HG03095 (cell line): ENCODE results near the gene CELF2.

ENCODE experiments used
- ATAC-seq: cut with Tn5 transposase; IDR thresholded peaks from one replicate; pipeline ENCODE4 v1.9.1; 2021; ENCODE audit warnings: moderate library complexity; ENCODE audit not compliant: unreplicated experiment

The CELF2 gene

DNA sequence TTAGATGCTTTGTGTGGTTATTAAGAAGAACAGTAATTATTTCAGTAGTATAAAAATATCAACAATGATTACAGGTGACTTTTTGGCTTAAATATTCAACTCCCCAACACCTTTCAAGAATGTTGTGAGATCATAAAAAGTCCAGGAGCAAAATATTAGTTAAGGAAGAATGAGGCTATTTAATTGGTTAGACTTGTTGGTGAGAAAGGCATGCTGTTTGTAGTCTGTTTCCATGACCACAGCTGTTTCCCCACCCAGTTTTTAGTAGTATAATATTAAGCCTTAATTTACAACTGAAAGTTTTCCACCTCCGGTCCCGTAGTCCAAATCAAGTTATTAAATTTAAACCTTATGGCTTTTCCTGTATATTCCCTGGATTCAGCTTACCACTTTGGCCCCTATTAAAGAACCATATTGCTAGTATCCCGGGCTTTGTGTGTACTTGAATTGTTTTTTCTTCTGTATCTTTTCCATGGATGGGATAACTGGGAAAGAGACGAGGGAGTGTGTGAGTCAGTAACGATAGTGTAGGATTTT lies 133.3 kb downstream of the CELF2 start:
- ATAC-seq, result no peak

DNA sequence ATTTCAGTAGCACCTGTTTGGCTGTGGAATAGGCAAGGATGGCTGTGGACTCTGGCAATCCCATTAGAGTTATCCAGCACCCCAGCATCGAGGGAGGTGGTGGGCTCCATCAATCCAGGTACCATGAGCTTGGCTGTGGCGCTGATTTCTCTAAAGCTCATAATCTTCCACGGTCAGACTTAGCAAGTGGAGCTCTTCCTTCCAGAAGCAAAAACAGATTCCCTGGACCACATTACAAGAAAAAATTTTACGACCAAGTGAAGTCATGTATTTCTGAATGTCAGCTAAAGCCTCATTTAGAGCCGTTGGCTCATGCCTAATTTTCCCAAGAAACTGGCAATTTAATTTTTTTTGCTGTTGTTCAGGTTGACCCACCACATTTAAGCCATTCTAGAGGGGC lies 135.1 kb downstream of the CELF2 start:
- ATAC-seq, result no peak

DNA sequence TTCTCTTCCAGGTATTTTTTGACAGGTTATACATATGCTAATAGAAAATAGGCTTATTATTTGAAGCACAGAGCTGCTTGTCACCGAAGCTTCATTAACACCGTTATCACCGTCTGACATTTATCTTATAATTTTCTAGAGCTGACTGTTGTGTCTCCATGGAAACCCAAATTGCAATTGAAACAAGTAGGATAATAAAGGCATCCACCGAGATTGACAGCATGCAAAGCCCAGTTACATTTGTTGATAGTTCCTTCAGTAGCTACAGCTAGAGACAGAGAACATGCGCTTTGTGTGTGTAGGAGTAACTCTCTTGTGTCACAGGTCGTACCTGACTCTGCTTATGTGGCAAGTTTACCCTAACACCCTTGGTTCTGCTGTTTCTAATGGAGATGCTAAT lies 135.6 kb downstream of the CELF2 start:
- no peak for ATAC-seq

DNA sequence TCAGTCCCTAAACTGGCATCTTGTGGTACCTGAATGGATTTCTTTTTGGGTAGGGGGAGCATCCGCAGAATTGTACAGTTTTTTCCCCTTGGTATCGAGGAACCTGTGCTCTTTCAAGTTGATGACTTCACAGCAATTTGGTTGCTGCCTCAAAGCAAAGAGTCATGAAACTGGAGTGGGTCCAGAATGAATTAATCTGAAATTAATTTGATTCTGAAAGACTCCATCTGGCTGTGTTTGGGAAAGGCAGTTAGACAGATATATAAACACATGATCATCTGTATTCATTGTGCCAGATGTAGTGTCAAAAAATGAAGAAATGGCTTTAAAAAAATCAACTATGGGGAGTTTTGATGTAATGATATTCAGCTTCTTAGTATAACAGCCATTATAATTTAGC lies 136.1 kb downstream of the CELF2 start:
- no peak for ATAC-seq

DNA sequence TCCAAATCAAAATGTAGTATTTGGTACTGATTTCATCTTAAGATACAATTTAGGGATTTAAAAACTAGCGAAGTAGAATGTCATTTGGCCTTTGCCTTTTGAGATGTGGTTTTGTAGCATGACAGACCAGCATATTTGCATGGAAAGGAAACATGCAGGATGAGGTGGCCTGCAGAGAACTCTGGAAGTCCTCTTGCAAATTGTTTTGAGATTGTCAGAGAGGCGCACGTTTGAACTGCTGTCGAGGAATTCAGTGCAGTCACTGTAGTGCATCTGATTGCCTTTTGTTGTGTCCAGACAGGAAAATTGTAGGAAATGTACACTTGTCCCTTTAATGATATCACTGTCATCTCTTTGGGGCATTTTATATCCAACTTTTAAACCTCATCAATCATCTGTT lies 136.7 kb downstream of the CELF2 start:
- peak; percentile 43 for ATAC-seq

DNA sequence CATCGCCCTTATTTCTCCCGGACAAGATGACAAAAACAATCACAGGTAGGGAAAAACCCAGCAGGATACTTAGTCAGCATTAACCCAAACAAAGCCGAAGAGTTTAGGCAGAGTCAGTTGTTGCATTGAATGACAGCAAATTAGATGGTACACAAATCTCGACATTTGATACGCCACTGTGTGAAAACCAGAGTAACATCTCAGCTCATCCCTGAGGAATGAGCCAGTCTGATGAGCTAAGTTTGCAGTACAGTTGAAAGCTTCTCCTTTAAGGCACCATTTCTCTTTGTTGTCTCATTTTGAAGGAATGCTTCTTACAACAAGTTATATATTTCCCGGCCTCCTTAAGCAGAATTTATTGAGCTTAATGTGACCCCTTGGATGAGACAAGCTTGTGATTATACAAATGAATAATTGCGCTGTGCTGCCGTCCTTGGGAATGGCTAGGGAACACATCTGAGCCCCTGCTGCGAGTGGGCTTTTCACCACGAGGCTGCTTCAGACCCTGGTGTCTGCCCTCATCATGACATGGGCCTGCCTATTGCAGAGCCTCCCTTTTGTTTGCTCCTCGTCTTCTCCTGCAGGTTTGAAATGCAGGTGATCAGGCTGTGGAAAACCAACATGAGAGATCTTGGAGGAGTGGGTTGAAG lies 137.3 kb downstream of the CELF2 start:
- no peak for ATAC-seq

DNA sequence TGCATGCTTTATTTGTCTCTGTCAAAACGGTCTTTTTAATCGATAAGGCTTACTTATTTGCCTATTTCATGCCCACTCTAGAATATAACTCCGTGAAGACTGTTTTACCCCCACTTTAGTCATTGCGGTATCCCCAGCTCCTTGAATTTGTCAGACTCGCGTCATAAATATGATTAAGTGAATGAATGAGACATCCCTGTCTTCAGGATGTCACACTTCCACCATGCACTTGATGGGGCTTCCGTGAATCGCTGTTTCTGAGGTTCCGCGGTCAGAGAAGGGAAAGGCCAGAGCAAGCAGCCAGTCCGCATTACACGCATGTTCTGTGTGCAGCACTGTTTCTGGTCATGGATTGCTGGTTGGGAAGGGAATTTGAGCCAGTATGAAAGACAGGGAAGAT lies 138.8 kb downstream of the CELF2 start:
- no peak for ATAC-seq

DNA sequence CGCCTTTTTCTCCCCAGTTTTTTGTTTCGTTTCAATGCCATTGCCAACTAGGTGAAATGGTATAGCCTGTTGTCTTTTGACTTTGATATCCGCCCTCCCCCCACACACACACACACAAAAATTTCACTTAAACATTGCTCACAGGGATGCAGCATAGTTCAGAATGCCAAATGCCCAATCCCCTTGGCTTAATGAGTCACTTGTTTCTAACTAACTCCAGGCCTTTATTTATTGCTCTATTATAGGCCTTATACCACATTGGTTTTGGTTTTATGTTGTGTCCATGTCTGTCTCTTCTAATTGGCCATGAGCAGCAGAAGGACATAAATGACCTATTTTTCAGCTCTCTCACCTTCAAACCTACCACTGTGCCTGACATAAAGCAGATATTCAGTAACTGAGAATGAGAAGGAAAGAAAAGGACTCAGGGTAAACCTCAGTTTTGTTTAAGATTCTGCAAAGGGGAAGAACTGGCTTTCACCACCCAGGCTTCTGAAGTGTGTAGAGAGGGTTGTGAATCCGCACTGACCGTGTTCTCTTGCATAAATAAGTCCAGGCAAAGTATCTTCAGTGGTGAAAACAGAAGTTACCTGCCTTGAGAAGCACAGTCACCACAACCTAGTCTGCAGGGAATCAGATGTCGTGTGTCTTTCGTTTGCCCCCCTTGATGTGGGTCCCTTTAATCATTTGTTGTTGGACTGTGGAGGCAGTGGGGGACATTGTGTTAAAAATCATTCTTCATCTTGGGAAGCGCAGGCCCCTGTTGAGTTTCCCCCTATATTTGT lies 139.8 kb downstream of the CELF2 start:
- ATAC-seq, result no peak

DNA sequence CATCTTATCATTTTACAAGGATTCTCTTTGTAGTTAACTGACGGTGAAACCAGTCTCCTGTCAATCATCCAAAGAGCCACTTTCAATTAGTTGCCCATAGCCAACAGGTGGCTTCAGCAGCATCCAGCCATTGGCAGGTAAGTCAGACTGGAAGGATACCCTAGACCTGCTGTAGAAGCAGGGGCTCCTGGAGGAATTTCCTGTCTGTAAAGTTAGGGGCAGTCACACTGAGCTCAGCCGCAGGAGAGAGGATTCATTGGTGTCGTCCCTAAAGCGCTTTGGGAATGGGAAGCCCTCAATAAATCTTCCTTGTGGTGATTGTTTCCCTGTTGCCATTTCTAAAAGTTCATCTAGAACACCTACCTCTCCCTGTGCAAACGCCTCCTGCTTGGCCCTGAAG lies 140.4 kb downstream of the CELF2 start:
- ATAC-seq, result no peak

DNA sequence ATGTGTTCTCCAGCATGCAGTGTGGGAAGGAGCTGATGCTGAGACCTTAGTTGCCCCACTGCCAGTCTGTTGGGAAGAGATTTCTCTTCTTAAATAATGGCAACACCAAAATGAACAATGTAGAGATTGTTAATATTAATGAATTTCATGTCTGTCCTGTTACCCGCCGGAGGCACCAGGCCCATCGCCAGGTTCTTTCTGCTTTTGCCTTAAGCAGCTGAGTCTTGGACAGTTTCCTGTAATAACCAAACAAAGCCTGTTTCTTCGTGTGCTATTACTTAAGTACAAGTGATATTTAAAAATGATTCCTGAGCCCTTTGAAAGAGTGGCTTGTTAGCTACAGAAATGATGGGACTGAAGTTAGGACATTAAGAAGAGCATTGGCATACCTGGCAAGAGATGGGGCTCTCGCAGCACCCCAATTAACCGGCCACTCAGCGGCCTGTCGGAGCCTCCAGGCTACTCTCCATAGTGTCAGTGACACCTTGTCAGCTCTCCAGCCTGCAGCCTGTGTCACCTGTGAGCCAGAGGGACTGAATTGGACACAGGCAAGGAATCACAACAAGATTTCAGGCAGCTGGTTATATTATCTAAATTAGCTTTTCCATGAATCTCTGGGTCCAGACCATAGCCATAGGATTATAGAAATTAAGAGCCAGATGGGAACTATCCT lies 142.0 kb downstream of the CELF2 start:
- ATAC-seq, result no peak

DNA sequence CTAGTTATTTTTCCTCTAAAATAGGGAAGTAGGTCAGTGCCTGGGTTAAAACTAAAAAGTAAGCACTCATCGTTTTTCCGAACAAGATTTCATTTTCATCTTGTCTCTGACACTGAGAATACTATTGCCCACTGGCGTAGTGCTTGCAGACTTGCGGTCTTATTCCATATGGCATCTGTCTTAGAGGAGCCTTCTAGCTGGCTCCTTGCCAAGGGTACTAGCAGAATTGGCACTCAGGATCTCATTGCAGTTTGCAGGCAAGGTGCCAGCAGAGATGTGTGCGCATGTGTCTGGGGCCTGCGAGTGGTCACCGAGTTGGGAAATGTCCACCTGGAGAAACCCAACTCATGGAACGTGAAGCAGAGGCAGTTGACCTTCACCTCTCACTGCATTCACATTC lies 143.4 kb downstream of the CELF2 start:
- no peak for ATAC-seq

DNA sequence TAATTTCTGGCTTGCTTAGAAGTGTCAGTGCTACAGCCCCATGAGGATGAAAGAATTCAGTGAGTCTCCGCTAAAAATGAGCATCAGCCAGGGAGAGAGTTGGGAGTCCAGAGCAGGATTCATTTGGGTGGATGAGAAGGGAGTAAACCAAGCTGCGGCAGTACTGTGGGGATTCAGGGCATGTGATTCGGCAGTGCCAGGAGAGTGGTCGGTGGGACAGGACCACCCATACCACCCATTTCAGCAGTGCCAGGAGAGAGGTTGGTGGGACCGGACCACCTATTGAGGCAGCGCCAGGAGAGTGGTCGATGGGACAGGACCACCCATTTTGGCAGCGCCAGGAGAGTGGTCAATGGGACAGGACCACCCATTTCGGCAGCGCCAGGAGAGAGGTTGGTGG lies 144.2 kb downstream of the CELF2 start:
- no peak for ATAC-seq

DNA sequence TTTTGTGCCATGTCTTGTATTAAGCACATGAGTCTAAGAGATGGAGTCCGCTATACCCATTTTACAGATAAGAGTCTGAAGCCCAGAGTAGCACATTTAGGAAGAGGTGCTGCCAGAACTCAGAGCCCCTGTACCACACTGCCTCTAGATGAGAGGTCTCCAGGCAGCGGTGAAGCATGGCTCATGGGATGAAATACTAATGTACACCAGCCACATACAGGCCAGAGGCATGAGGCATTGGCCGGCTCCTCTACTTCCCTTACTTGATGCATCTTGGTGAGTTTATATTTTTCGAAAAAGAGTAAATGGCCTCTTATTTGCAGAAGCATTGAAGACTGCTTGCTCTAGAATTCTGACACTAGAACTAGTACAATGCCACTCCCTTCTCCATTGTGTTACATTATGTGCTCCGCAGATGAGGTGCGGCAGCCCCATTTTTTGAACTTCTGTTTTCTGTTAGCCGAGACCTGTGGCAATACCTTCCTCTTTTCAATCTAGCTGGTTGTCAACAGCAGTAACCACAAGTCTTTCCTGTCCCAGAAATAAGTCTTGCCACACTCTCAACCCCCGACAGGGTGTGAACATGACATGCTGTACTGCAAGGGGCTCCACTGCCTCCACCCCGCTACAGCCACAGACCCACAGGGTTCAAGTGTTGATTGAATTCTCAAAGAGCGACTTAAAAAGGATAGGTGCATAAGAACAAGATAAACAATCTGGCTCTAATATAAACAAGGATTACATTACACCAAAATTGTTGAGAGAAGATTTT lies 145.3 kb downstream of the CELF2 start:
- ATAC-seq, result peak; percentile 65

DNA sequence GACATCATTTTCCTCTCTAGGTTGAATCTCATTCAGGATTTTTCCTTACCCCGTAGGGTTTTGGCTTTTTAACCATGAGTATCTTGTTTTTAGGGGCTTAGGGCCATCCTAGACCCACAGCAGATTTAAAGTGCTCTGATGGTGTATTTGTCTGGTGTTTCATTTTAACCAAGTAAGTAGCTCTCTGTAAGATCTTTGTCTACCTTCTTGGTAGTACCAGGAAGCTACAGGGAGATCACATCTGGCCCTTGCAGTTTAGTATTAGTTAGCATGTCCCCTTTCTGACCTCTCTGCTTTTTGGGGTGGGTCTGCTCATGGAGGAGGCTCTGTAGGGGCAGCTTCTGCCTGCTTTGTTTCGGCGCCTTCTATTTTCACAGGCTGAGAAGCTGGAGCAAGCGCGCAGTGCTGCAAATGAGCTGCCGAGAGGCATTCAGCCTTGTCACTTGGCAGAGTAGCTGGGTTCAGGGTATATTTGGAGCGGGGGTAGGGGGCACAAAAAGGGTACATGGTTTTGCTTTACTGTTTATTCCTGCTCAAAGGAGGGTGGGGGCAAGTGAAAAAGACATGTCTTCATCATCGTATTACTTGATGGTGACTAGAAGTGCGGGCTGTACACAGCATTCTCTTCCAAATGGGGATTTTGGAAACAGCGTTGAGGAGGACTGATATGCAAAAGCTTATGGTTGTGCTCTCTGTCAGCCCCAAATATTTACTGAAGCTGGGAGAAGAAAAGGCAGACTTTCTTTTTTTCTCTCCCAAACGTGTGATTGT lies 146.3 kb downstream of the CELF2 start:
- no peak for ATAC-seq

DNA sequence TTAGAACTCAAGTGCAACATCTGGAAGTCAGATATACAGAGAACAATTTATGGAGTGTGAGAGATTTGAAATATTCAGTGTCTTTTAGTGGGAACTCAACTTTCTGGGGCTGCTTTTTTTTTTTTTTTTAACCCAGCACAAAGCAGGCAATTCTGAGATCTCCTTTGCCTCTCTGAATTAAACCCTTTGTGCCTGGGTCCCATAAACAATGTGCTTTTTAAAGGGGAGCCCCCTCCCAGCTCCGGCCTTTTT lies 146.8 kb downstream of the CELF2 start:
- ATAC-seq, result no peak

DNA sequence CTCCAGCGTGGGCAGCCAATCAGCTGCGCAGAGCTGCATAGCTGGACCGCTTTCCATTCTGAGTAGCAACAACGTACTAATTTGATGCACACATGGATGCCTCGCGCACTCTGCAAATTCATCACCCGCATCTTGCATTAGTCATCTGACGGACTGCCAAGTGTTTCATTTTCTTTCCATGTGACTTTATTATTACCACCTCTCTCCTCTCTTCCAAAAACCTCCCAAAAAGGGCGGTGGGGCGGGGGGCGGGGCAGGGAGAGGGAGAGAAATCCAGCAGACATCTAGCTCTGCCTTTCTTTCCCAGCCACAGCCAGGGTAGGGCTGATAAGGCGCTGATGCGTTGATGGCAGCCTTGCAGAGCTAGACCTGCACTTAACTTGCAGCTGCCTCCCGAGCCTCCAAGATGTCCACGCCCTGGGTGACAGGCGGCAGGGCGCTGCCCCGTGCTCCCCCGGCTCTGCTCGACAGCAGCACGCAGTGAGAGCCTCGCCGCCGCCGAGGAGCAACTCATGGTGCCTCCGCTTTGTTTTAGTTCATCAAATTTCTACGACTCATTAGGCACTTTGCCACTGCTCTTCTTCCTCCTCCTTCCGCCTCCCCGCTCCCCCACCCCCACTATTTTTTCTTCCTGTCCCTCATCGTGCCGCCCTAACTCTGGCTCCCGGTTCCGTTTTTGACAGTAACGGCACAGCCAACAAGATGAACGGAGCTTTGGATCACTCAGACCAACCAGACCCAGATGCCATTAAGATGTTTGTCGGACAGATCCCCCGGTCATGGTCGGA lies 147.3 kb downstream of the CELF2 start:
- peak; percentile 25 for ATAC-seq

DNA sequence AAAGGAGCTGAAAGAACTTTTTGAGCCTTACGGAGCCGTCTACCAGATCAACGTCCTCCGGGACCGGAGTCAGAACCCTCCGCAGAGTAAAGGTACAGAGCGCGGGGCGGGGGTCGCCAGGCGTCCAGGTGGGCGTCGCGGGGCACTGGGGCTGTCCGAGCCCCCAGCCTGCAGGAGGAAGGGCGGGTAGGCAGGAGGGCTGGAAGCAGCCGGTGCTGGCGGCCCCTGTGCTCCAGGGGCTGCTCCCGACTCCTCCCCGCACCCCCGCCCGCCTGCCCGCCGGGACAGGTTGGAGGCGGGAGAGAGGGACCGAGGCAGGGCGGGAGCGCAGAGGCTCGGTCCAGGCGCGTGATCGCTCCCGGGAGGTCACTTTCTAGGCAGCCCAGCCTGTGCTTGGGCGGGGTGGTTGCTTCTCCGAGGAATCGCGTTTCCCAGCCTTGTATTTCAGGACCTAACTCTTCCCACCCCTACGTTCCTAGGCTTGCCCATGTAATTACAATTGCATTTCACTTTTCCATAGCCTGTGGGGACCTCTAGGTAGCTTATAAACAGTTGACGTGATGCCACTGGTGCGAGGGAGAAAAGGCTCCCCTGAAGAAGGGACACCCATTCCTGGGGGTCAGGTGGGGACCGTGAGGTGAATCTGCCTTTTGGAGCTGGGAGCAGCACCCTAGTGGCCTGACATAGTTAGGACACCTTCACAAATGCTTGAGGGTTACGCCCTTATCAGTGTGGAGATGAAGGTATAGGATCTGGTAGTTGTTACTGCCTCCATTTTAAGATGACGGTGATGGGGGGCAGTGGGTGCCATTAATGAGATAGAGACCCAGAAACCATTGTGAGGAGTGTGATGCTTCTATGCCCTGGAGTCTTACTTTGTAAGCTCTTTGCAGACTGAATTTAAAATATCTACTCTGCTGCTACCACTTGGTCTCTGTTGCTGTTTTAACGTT lies 148.2 kb downstream of the CELF2 start:
- peak; percentile 48 for ATAC-seq

DNA sequence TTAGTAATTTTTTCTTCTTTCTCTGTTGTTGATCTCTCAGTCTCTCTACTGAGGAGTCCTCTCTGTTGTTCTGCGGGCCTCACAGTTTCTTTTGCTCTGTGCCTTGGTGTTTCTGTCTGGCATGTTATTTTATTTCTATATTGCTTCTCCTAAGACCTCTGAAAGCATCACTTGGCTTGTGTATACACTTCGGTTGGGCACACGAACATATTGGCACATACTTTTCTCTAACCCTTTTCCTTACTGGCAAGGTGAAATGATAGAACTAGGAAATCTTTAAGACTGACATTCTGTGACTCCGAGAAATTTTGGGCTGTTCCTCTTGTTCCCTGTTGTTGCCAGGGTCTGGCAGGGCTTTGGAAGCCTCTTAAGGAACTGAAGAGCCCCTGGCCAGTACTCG lies 148.9 kb downstream of the CELF2 start:
- no peak for ATAC-seq
